Esophagus muscularis mucosa (tissue), 4 donors: ENCODE results near the gene DAB2IP. TPM values are rescaled to one million over a fixed set of nuclear protein-coding genes. Genes with fewer than 3 reads are reported as not detected.

Source experiments
- DNase-seq: peaks from one replicate; pipeline ENCODE4 v3.0.0-alpha.2; 2017; ENCODE audit errors: extremely low spot score
- H3K27ac ChIP-seq, 4 donors: fragments of 200-600 bp; sonication (generic); replicated peaks in 1 of 4; 1 replicate in 3 of 4; 2 replicates in 1 of 4; pipeline ENCODE4 v1.5.1; 2016 to 2019; ENCODE audit warnings: mild to moderate bottlenecking in 1 of 4
- H3K27me3 ChIP-seq, 4 donors: fragments of 200-600 bp; sonication (generic); one replicate each; pipeline versions ENCODE4 v1.5.1 to v1.6.0; 2016 to 2019
- H3K36me3 ChIP-seq, 4 donors: fragments of 200-600 bp; sonication (generic); one replicate each; pipeline ENCODE4 v1.5.1; 2016 to 2019
- H3K4me1 ChIP-seq, 4 donors: fragments of 200-600 bp; sonication (generic); one replicate each; pipeline ENCODE4 v1.5.1; 2016 to 2019
- H3K4me3 ChIP-seq, 4 donors: fragments of 200-600 bp; sonication (generic); 1 replicate in 2 of 4; 2 replicates in 2 of 4; pipeline ENCODE4 v1.5.1; 2016 to 2019; ENCODE audit warnings: mild to moderate bottlenecking in 4 of 4, moderate library complexity in 1 of 4
- H3K9me3 ChIP-seq, 4 donors: fragments of 200-600 bp; sonication (generic); 1 replicate in 3 of 4; 2 replicates in 1 of 4; pipeline ENCODE4 v1.5.1; 2016 to 2019
- CTCF ChIP-seq, 3 experiments: fragments of 200-600 bp in 2 of 3; fragments of 450-650 bp in 1 of 3; sonication (generic) in 2 of 3; IDR thresholded peaks; one replicate each; pipeline ENCODE4 v1.5.1; 2017 to 2019; ENCODE audit warnings: antibody characterized with exemption in 3 of 3, mild to moderate bottlenecking in 2 of 3, moderate library complexity in 1 of 3
- EP300 ChIP-seq: sonication (generic); formaldehyde crosslinking; IDR thresholded peaks from one replicate; pipeline ENCODE4 v1.6.1; 2017; ENCODE audit warnings: antibody characterized with exemption
- POLR2A ChIP-seq: fragments of 450-650 bp; IDR thresholded peaks from one replicate; pipeline ENCODE4 v1.6.1; 2017; ENCODE audit warnings: antibody characterized with exemption, moderate library complexity, mild to moderate bottlenecking, low read depth
- POLR2AphosphoS5 ChIP-seq, 2 donors: sonication (generic); formaldehyde crosslinking; IDR thresholded peaks; one replicate each; pipeline ENCODE4 v1.6.1; 2017; ENCODE audit warnings: antibody characterized with exemption in 2 of 2
- WGBS: methylation state at CpG from one replicate; pipeline ENCODE4 v1.1.5; 2018; 5-methylcytosine and 5-hydroxymethylcytosine counted together
- intact Hi-C: fragments of 100-400 bp; cut with DNase I; formaldehyde crosslinking; loops from one replicate; pipeline ENCODE4 v1.15.1; 2023
- total RNA-seq, 4 donors: library from RNA; depleted of rRNA; stranded (reverse); fragments of >200 nt; gene quantifications; one replicate each; pipeline versions ENCODE4 v1.1.0 to v1.2.1, GENCODE V29; 2016

The DAB2IP gene
- total RNA-seq, 4 donors from 2014 or later, result 41.7 to 102 (median 62.4) TPM

GRCh38 chr9:121798941-121799340, 147.5 kb downstream of the DAB2IP start:
- no peak for DNase-seq
- intact Hi-C loops, result no loop called here
- Histone ChIP-seq H3K4me1 (no peaks in the 10 kb centered on the region), H3K27me3 (no peaks in the 10 kb centered on the region), H3K36me3 (no peaks in the 10 kb centered on the region), H3K27ac (no peak overlapping the region), H3K9me3 (no peaks in the 10 kb centered on the region), H3K4me3 (no peak overlapping the region)
- WGBS, result 84% methylated on average over 5 of the region's 5 CpGs
- no peak for TF ChIP-seq EP300
- no peak for TF ChIP-seq POLR2A
- TF ChIP-seq CTCF (IDR thresholded peaks at IDR 0.05), result no peak
- TF ChIP-seq POLR2AphosphoS5 (IDR thresholded peaks at IDR 0.05), result no peak

DNA sequence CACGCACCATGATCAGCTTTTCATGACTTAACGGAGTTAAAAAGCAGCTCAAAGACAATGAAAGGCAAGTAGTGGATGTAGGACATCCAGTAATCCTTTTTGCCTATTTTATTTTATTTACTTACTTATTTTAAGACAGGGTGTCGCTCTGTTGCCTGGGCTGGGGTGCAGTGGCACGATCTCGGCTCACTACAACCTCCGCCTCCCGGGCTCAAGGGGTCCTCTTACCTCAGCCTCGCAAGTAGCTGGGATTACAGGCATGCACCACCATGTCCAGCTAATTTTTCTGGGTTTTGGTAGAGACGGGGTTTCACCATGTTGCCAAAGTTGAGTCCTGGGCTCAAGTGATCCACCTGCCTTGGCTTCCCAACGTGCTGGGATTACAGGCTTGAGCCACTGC, 148.9 kb downstream of the DAB2IP start:
- Histone ChIP-seq H3K4me1 (no peaks in the 10 kb centered on the region), H3K9me3 (peaks cover 0 to 11% (median 0%) of the 10 kb centered on the region in 4 donors), H3K36me3 (no peaks in the 10 kb centered on the region), H3K27me3 (no peaks in the 10 kb centered on the region), H3K27ac (no peak overlapping the region), H3K4me3 (no peak overlapping the region)
- no peak for DNase-seq
- TF ChIP-seq CTCF (IDR thresholded peaks at IDR 0.05) (no peak), POLR2AphosphoS5 (IDR thresholded peaks at IDR 0.05) (no peak), EP300 (no peak), POLR2A (no peak)
- 93% methylated on average over 10 of the region's 10 CpGs for WGBS
- intact Hi-C loops, result loop anchor here (10.0 kb wide), 1 partner anchor 184 kb away; no protein-coding TSS in a partner anchor

DNA sequence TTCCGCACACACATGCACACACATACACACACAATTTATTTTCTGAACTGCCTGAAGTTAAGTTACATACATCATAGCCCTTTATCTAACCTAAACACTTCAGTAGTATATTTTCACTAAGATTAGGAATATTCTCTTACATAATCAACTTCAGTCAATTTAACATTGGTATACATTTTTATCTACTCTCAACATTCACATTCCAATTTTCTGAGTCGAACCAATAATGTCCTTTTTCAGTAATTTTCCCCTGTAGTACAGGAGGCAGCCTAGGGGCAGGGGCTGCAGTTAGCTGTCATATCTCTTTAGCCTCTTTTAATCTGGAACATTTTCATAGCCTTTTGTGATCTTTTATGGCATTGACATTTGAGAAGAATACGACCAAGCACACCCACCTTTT, 150.1 kb downstream of the DAB2IP start:
- intact Hi-C loops, result loop anchor here (10.0 kb wide), 1 partner anchor 183 kb away; no protein-coding TSS in a partner anchor
- H3K36me3 ChIP-seq, result no peaks in the 10 kb centered on the region
- peaks cover 0 to 11% (median 0%) of the 10 kb centered on the region in 4 donors for H3K9me3 ChIP-seq
- DNase-seq, result no peak
- H3K27ac ChIP-seq, result no peak overlapping the region
- H3K27me3 ChIP-seq, result no peaks in the 10 kb centered on the region
- H3K4me1 ChIP-seq, result no peaks in the 10 kb centered on the region
- TF ChIP-seq POLR2AphosphoS5 (IDR thresholded peaks at IDR 0.05) (no peak), EP300 (no peak), CTCF (IDR thresholded peaks at IDR 0.05) (no peak), POLR2A (no peak)
- H3K4me3 ChIP-seq, result no peak overlapping the region
- 62% methylated on average over 3 of the region's 3 CpGs for WGBS

GRCh38 chr9:121802753-121803152, 151.3 kb downstream of the DAB2IP start:
- Histone ChIP-seq H3K27me3 (no peaks in the 10 kb centered on the region), H3K4me1 (peaks cover 0 to 1% (median 0%) of the 10 kb centered on the region in 4 donors), H3K27ac (no peak overlapping the region), H3K36me3 (no peaks in the 10 kb centered on the region), H3K9me3 (peaks cover 0 to 11% (median 0%) of the 10 kb centered on the region in 4 donors), H3K4me3 (no peak overlapping the region)
- WGBS, result 89% methylated on average over 5 of the region's 5 CpGs
- intact Hi-C loops, result loop anchor here (10.0 kb wide), 1 partner anchor 182 kb away; no protein-coding TSS in a partner anchor
- no peak for DNase-seq
- TF ChIP-seq POLR2A (no peak), CTCF (IDR thresholded peaks at IDR 0.05) (no peak), POLR2AphosphoS5 (IDR thresholded peaks at IDR 0.05) (no peak), EP300 (no peak)
